Measurements from ENCODE around the gene SPG7.

SPG7 gene

GRCh38 chr16:89602952-89603590 lies 94.9 kb downstream of the SPG7 start:
- DNase-seq = no peak

DNA sequence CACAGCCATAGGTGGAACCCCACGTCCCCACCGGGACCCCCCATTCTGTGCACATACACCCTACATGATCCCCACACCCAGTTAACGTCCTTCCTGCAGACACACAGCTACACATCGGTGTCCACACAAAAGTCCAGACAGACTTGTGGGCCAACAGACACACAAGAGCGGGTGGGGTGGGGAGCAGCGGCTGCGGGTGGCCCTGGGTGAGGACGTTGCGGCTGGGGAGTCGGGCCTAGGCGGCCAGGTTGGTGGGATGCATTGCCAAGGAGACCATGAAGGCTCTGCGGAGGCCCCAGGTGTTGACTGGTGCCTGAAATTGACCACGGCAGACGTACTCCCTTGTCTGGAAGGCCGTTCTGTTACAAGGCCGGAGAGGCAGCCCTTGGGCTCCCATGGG lies 96.6 kb downstream of the SPG7 start:
- DNase-seq = no peak

GRCh38 chr16:89605186-89605970 lies 97.2 kb downstream of the SPG7 start:
- no peak for DNase-seq

DNA sequence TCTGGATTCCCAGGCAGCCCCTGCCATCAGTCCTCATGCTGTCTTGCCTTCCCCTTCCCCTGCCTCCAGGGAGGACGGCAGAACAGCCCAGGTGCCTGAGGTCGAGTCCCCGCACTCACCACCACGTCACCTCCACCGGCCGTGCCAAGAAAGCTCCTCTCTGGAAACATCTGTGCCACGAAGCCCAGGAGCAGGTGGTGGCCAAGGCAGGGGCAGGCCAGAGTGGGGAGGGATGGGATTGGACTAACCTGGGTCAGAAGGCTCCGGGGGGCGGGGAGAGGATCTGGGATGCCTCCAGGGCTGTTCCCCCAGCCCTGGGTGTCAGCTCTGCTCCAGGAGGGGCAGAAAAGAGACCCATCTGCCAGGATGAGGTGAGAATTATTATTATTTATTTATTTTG lies 97.8 kb downstream of the SPG7 start:
- no peak for DNase-seq
